ENCODE data around the gene SDS.
A peak's percentile ranks its signal among the peaks of the same experiment; 100 is the strongest.

The SDS gene

DNA sequence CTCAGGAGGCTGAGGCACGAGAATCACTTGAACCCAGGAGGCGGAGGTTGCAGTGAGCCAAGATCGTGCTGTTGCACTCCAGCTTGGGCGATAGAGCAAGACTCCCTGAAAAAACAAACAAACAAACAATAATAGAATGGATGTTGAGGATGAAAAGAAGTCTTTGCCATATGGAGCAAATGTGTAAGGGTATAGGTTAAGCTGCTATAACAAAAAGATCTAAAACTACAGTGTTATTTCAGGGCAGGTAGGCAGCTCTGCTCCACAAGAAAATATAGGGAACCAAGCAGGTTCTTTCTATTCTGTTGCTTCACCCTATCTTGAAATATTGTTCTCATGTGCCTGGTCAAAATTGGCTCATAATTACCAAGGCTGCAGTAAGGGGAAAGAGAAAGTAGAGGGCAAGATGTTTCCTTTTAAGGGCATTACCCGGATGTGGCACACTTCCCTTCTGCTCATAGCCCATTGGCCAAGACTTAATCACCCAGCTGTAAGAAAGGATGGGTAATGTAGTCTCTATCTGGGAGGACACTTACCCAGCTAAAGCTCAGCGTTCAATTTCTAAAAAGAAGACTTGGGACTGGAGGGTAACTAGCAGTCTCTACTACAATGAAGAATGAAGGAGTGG, 42.0 kb upstream of the SDS start:
- peak in 2 of 3 donors; percentile 57 for DNase-seq
- Histone ChIP-seq H3K9me3 (ENCODE audit: control extremely low read depth in 1 of 5, control insufficient read depth in 4 of 5, insufficient read depth in 2 of 5, low read depth in 1 of 5, low read length in 4 of 5) (peaks cover 0 to 11% (median 0%) of the 10 kb centered on the region in 5 experiments), H3K4me1 (ENCODE audit: control extremely low read depth in 1 of 4, control insufficient read depth in 4 of 4, insufficient read depth in 4 of 4, low read length in 3 of 4) (peaks cover 0 to 3% (median 0%) of the 10 kb centered on the region in 4 experiments)

DNA sequence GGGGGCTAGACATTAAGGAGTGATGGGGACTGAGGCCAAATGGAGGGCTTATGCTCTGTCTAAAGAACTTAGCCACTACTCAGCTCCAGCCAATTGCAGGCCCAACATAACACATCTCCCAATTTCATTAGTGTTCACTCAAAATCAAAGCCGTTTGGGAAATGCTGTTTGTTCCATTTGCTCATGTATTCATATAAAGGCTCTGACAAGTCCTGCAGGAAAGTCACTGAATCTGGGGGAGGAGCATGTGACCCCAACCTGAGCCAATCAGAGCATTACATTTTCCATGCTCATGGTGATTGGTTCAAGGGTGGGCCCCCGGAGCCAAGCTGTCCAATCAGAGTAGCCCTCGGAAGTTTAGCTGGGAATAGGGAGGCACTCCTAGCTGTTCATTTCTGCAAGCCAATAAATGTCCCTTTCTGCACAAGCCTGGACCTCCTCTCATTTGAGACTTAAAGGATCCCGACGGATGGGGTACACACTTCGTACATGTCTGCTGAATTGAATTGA, 39.4 kb upstream of the SDS start:
- Histone ChIP-seq H3K27ac (ENCODE audit: insufficient read depth in 1 of 2, low read depth in 1 of 2, low read length in 2 of 2, poor library complexity in 1 of 2, severe bottlenecking in 2 of 2) (no peak overlapping the region), H3K4me1 (ENCODE audit: control extremely low read depth in 1 of 4, control insufficient read depth in 4 of 4, insufficient read depth in 4 of 4, low read length in 3 of 4) (no peaks in the 10 kb centered on the region), H3K9me3 (ENCODE audit: control extremely low read depth in 1 of 5, control insufficient read depth in 4 of 5, insufficient read depth in 2 of 5, low read depth in 1 of 5, low read length in 4 of 5) (peaks cover 0 to 11% (median 0%) of the 10 kb centered on the region in 5 experiments), H3K4me3 (ENCODE audit: control insufficient read depth in 1 of 7, extremely low read depth in 1 of 7, insufficient read depth in 4 of 7, low read depth in 2 of 7, low read length in 6 of 7) (no peak overlapping the region), H3K36me3 (ENCODE audit: control insufficient read depth in 4 of 4, insufficient read depth in 4 of 4, low read length in 3 of 4) (no peaks in the 10 kb centered on the region), H3K27me3 (replicated peaks in 2 of 5; ENCODE audit: control insufficient read depth in 4 of 5, insufficient read depth in 5 of 5, low read length in 4 of 5) (peaks cover 0 to 5% (median 3%) of the 10 kb centered on the region in 5 experiments)
- DNase-seq: no peak
- CTCF ChIA-PET: interaction anchor here (1.2 to 1.6 kb wide), 3 partner anchors 16 to 466 kb away, joined by 3 to 5 read pairs (median 3); no protein-coding TSS in a partner anchor
- WGBS (ENCODE audit: insufficient coverage): 97% methylated on average over 6 of the region's 6 CpGs
- POLR2A ChIA-PET: no interaction called here

More for the DNA sequence above, 42.0 kb upstream of the SDS start:
- no peak overlapping the region for H3K27ac ChIP-seq (ENCODE audit: insufficient read depth in 1 of 2, low read depth in 1 of 2, low read length in 2 of 2, poor library complexity in 1 of 2, severe bottlenecking in 2 of 2)
- peaks cover 0 to 15% (median 8%) of the 10 kb centered on the region in 5 experiments for H3K27me3 ChIP-seq (replicated peaks in 2 of 5; ENCODE audit: control insufficient read depth in 4 of 5, insufficient read depth in 5 of 5, low read length in 4 of 5)
- ChIA-PET POLR2A (interaction anchor here (0.6 kb wide), 1 partner anchor 22 kb away, joined by 3 read pairs; no protein-coding TSS in a partner anchor), CTCF (interaction anchor here (0.8 to 1.6 kb wide), 5 partner anchors 11 to 472 kb away, joined by 3 to 7 read pairs (median 4); no protein-coding TSS in a partner anchor)
- H3K36me3 ChIP-seq (ENCODE audit: control insufficient read depth in 4 of 4, insufficient read depth in 4 of 4, low read length in 3 of 4): no peaks in the 10 kb centered on the region
- no peak overlapping the region for H3K4me3 ChIP-seq (ENCODE audit: control insufficient read depth in 1 of 7, extremely low read depth in 1 of 7, insufficient read depth in 4 of 7, low read depth in 2 of 7, low read length in 6 of 7)
- WGBS (ENCODE audit: insufficient coverage): 70% methylated on average over 2 of the region's 6 CpGs

DNA sequence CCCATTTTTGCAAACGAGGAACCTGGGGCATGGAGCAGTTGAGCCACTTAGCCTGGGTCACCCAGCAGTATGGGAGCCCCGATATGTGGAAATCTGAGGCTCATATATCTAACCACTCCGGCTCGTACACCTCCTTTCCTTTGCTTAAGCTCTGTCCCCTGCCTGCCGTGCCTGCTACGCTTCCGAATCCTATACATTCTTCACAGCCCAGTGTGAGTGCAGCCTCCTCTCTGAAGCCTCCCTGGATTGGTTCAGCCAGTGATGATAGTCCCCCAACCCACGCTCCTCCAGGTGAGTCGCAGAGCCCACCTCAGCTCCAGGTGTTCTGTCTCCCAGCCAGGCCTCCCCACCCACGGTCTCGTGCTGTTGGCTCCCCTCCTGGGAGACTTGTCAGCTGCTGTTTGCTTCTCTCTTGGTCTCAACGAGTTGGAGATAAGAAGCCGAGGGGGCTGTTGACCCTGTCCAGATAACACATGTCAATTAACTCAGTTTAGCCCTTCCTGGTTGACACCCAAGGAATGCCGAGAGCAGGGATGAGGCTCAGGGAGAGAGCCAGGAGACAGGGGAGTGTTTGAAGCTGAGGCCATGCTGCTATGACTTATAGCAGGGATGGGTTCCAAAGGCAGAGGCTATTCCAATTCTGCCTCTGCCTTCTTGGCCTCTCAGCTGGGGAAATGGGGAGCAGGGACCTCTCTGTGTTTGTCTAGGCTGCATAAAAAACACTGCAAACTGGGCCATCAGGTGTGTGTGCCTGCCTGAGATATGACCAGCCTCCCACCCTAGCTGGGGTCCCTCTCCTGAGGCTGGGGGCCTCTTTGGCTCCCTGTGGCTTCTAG, 37.5 kb upstream of the SDS start:
- POLR2A ChIA-PET: no interaction called here
- Histone ChIP-seq H3K36me3 (ENCODE audit: control insufficient read depth in 4 of 4, insufficient read depth in 4 of 4, low read length in 3 of 4) (no peaks in the 10 kb centered on the region), H3K27me3 (replicated peaks in 2 of 5; ENCODE audit: control insufficient read depth in 4 of 5, insufficient read depth in 5 of 5, low read length in 4 of 5) (peaks cover 0 to 5% (median 0%) of the 10 kb centered on the region in 5 experiments), H3K4me1 (ENCODE audit: control extremely low read depth in 1 of 4, control insufficient read depth in 4 of 4, insufficient read depth in 4 of 4, low read length in 3 of 4) (no peaks in the 10 kb centered on the region), H3K4me3 (ENCODE audit: control insufficient read depth in 1 of 7, extremely low read depth in 1 of 7, insufficient read depth in 4 of 7, low read depth in 2 of 7, low read length in 6 of 7) (no peak overlapping the region), H3K27ac (ENCODE audit: insufficient read depth in 1 of 2, low read depth in 1 of 2, low read length in 2 of 2, poor library complexity in 1 of 2, severe bottlenecking in 2 of 2) (no peak overlapping the region), H3K9me3 (ENCODE audit: control extremely low read depth in 1 of 5, control insufficient read depth in 4 of 5, insufficient read depth in 2 of 5, low read depth in 1 of 5, low read length in 4 of 5) (peaks cover 0 to 8% (median 0%) of the 10 kb centered on the region in 5 experiments)
- DNase-seq: no peak
- WGBS (ENCODE audit: insufficient coverage): 84% methylated on average over 14 of the region's 14 CpGs
- CTCF ChIA-PET: interaction anchor here (0.8 to 1.4 kb wide), 4 partner anchors 11 to 92 kb away, joined by 3 read pairs; no protein-coding TSS in a partner anchor

DNA sequence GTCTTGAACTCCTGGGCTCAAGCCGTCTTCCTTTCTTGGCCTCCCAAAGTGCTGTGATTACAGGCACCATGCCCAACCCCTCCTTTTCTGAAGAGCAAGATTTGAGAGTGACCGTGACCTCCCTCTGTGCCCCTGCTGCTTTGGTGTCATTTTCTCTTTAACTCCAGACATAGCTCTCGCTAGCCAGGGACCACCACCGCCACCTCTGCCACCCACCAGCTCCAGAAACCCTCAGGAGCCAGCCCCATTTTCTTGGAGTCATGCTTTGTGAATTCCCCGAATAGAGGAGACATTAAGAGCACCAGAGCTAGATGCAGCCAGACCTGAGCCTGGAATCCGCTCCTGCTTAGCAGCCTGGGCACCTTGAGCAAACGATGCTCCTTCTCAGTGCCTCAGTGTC, 36.6 kb upstream of the SDS start:
- POLR2A ChIA-PET: no interaction called here
- no peak for DNase-seq
- Histone ChIP-seq H3K27me3 (replicated peaks in 2 of 5; ENCODE audit: control insufficient read depth in 4 of 5, insufficient read depth in 5 of 5, low read length in 4 of 5) (peaks cover 0 to 5% (median 0%) of the 10 kb centered on the region in 5 experiments), H3K4me1 (ENCODE audit: control extremely low read depth in 1 of 4, control insufficient read depth in 4 of 4, insufficient read depth in 4 of 4, low read length in 3 of 4) (no peaks in the 10 kb centered on the region), H3K4me3 (ENCODE audit: control insufficient read depth in 1 of 7, extremely low read depth in 1 of 7, insufficient read depth in 4 of 7, low read depth in 2 of 7, low read length in 6 of 7) (no peak overlapping the region), H3K36me3 (ENCODE audit: control insufficient read depth in 4 of 4, insufficient read depth in 4 of 4, low read length in 3 of 4) (no peaks in the 10 kb centered on the region), H3K27ac (ENCODE audit: insufficient read depth in 1 of 2, low read depth in 1 of 2, low read length in 2 of 2, poor library complexity in 1 of 2, severe bottlenecking in 2 of 2) (no peak overlapping the region), H3K9me3 (ENCODE audit: control extremely low read depth in 1 of 5, control insufficient read depth in 4 of 5, insufficient read depth in 2 of 5, low read depth in 1 of 5, low read length in 4 of 5) (peaks cover 0 to 3% (median 0%) of the 10 kb centered on the region in 5 experiments)
- WGBS (ENCODE audit: insufficient coverage): 98% methylated on average over 6 of the region's 7 CpGs
- CTCF ChIA-PET: interaction anchor here (0.8 to 1.4 kb wide), 3 partner anchors 12 to 91 kb away, joined by 3 read pairs; no protein-coding TSS in a partner anchor

DNA sequence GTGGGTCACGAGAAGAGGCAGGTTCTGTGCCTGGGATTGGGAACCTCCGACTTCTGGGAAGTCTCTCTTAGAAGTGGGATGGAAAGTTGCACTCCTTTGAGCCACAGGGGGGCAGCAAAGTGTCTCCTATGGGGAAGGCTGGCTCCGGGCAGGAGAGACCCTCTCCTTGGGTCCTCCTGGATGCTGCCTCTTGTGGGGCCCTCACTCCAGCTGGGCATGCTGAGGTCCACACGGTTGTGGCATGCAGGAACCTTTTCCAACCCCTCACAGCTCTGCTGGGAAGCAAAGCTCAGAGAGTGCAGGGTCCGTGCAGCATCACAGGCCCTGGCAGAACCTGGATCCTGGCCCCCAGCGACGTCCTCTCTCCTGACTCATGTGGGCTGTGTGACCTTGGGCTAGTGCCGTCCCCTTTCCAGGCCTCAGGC, 35.9 kb upstream of the SDS start:
- WGBS (ENCODE audit: insufficient coverage): 38% methylated on average over 8 of the region's 8 CpGs
- Histone ChIP-seq H3K36me3 (ENCODE audit: control insufficient read depth in 4 of 4, insufficient read depth in 4 of 4, low read length in 3 of 4) (no peaks in the 10 kb centered on the region), H3K4me3 (ENCODE audit: control insufficient read depth in 1 of 7, extremely low read depth in 1 of 7, insufficient read depth in 4 of 7, low read depth in 2 of 7, low read length in 6 of 7) (no peak overlapping the region), H3K4me1 (ENCODE audit: control extremely low read depth in 1 of 4, control insufficient read depth in 4 of 4, insufficient read depth in 4 of 4, low read length in 3 of 4) (no peaks in the 10 kb centered on the region), H3K27me3 (replicated peaks in 2 of 5; ENCODE audit: control insufficient read depth in 4 of 5, insufficient read depth in 5 of 5, low read length in 4 of 5) (peaks cover 0 to 5% (median 0%) of the 10 kb centered on the region in 5 experiments), H3K27ac (ENCODE audit: insufficient read depth in 1 of 2, low read depth in 1 of 2, low read length in 2 of 2, poor library complexity in 1 of 2, severe bottlenecking in 2 of 2) (no peak overlapping the region), H3K9me3 (ENCODE audit: control extremely low read depth in 1 of 5, control insufficient read depth in 4 of 5, insufficient read depth in 2 of 5, low read depth in 1 of 5, low read length in 4 of 5) (no peaks in the 10 kb centered on the region)
- no peak for DNase-seq
- ChIA-PET POLR2A (no interaction called here), CTCF (no interaction called here)

DNA sequence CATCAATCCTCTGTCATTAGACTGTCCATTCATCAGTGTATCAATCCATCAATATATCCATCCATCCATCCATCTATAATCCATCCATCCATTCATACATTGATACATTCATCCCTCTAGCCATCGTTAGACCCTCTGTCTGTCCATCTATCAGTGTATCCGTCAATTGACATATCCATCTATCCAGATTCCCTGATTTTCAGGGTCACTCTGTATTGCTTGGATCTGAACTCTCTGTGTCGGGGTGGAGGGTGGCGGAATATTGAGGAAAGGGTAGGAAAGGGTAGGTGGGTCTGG, 35.6 kb upstream of the SDS start:
- CTCF ChIA-PET: no interaction called here
- Histone ChIP-seq H3K4me1 (ENCODE audit: control extremely low read depth in 1 of 4, control insufficient read depth in 4 of 4, insufficient read depth in 4 of 4, low read length in 3 of 4) (no peaks in the 10 kb centered on the region), H3K27me3 (replicated peaks in 2 of 5; ENCODE audit: control insufficient read depth in 4 of 5, insufficient read depth in 5 of 5, low read length in 4 of 5) (peaks cover 0 to 5% (median 0%) of the 10 kb centered on the region in 5 experiments), H3K27ac (ENCODE audit: insufficient read depth in 1 of 2, low read depth in 1 of 2, low read length in 2 of 2, poor library complexity in 1 of 2, severe bottlenecking in 2 of 2) (no peak overlapping the region), H3K4me3 (ENCODE audit: control insufficient read depth in 1 of 7, extremely low read depth in 1 of 7, insufficient read depth in 4 of 7, low read depth in 2 of 7, low read length in 6 of 7) (no peak overlapping the region), H3K9me3 (ENCODE audit: control extremely low read depth in 1 of 5, control insufficient read depth in 4 of 5, insufficient read depth in 2 of 5, low read depth in 1 of 5, low read length in 4 of 5) (no peaks in the 10 kb centered on the region), H3K36me3 (ENCODE audit: control insufficient read depth in 4 of 4, insufficient read depth in 4 of 4, low read length in 3 of 4) (no peaks in the 10 kb centered on the region)
- 100% methylated on average over 1 of the region's 4 CpGs for WGBS (ENCODE audit: insufficient coverage)
- POLR2A ChIA-PET: no interaction called here
- DNase-seq: no peak
